Measurements from ENCODE around the gene KIF18B. TPM values are rescaled to one million over a fixed set of nuclear protein-coding genes. Genes with fewer than 3 reads are reported as not detected.

Gene KIF18B
- total RNA-seq, 1 experiment from 2014 or later: 54.3 TPM

DNA sequence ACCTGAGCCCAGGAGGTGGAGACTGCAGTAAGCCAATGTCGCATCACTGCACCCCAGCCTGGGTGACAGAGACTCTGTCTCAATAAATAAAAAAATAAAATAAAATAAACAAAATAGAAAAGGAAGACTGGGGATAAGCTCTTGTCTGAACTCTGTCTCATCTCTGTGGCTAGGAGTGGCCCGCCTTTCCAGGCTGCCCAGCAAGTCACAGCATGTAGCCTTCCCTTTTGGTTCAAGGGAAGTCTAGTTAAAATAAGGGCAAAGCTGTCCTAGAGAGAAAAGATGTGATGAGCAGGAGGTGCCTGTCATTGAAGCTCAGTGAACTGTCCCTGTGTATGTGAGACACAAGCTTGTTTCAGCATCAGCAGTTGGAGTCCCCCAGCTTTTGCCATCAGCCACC is 29.6 kb downstream of the KIF18B start:
- Histone ChIP-seq H3K27ac (ENCODE audit: low read depth, low read length, poor library complexity, severe bottlenecking) (no peak overlapping the region), H3K27me3 (replicated peaks; ENCODE audit: insufficient read depth, low read depth, low read length, poor library complexity) (no peaks in the 10 kb centered on the region), H3K9me3 (ENCODE audit: low read depth, low read length, poor library complexity, severe bottlenecking) (no peaks in the 10 kb centered on the region), H3K36me3 (ENCODE audit: insufficient read depth, low read length, poor library complexity, severe bottlenecking) (no peaks in the 10 kb centered on the region), H3K4me1 (ENCODE audit: insufficient read depth, low read length, poor library complexity, severe bottlenecking) (no peaks in the 10 kb centered on the region), H3K4me3 (ENCODE audit: low read depth, low read length, poor library complexity, severe bottlenecking) (no peak overlapping the region)
- ChIA-PET POLR2A (ENCODE audit: low non-redundant PET) (interaction anchor here (0.6 kb wide), 1 partner anchor 103 kb away, joined by 3 read pairs; no protein-coding TSS in a partner anchor), CTCF (no interaction called here)
- DNase-seq (ENCODE audit: low spot score): no peak
- TF ChIP-seq EZH2 (IDR thresholded peaks at IDR 0.05; ENCODE audit: borderline replicate concordance, low read depth, low read length, poor library complexity, severe bottlenecking): no peak
- TF ChIP-seq, protein P1, sequence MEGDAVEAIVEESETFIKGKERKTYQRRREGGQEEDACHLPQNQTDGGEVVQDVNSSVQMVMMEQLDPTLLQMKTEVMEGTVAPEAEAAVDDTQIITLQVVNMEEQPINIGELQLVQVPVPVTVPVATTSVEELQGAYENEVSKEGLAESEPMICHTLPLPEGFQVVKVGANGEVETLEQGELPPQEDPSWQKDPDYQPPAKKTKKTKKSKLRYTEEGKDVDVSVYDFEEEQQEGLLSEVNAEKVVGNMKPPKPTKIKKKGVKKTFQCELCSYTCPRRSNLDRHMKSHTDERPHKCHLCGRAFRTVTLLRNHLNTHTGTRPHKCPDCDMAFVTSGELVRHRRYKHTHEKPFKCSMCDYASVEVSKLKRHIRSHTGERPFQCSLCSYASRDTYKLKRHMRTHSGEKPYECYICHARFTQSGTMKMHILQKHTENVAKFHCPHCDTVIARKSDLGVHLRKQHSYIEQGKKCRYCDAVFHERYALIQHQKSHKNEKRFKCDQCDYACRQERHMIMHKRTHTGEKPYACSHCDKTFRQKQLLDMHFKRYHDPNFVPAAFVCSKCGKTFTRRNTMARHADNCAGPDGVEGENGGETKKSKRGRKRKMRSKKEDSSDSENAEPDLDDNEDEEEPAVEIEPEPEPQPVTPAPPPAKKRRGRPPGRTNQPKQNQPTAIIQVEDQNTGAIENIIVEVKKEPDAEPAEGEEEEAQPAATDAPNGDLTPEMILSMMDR (conservative IDR thresholded peaks at IDR 0.05; ENCODE audit: low read depth, low read length): no peak
- intact Hi-C loops (cut with micrococcal nuclease; ENCODE audit: unreplicated experiment): no loop called here
- BruUV-seq (replicated peaks): no TSS peak

DNA sequence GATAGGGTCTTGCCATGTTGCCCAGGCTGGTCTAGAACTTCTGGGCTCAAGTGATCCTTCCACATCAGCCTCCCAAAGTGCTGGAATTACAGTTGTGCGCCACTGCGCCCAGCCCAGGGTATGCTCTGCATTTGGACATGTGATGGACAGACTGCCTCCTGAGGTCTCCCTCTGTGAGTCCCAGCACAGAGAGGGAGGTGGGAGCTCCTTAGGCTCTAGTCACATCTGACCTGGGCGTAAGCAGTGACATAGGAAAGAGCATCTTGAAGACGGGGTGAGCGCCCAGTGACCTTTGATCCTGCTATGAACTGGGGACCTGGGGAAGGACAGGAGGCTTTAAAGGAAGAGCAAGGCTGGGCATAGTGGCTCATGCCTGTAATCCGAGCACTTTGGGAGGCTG is 30.1 kb downstream of the KIF18B start:
- BruUV-seq (replicated peaks): no TSS peak
- intact Hi-C loops (cut with micrococcal nuclease; ENCODE audit: unreplicated experiment): no loop called here
- no peak for DNase-seq (ENCODE audit: low spot score)
- H3K27ac ChIP-seq (ENCODE audit: low read depth, low read length, poor library complexity, severe bottlenecking): no peak overlapping the region
- no peaks in the 10 kb centered on the region for H3K9me3 ChIP-seq (ENCODE audit: low read depth, low read length, poor library complexity, severe bottlenecking)
- no peak overlapping the region for H3K4me3 ChIP-seq (ENCODE audit: low read depth, low read length, poor library complexity, severe bottlenecking)
- no peaks in the 10 kb centered on the region for H3K4me1 ChIP-seq (ENCODE audit: insufficient read depth, low read length, poor library complexity, severe bottlenecking)
- TF ChIP-seq, protein P1 (conservative IDR thresholded peaks at IDR 0.05; ENCODE audit: low read depth, low read length): no peak
- no peak for TF ChIP-seq EZH2 (IDR thresholded peaks at IDR 0.05; ENCODE audit: borderline replicate concordance, low read depth, low read length, poor library complexity, severe bottlenecking)
- H3K27me3 ChIP-seq (replicated peaks; ENCODE audit: insufficient read depth, low read depth, low read length, poor library complexity): no peaks in the 10 kb centered on the region
- no peaks in the 10 kb centered on the region for H3K36me3 ChIP-seq (ENCODE audit: insufficient read depth, low read length, poor library complexity, severe bottlenecking)
- ChIA-PET CTCF (no interaction called here), POLR2A (ENCODE audit: low non-redundant PET) (no interaction called here)

DNA sequence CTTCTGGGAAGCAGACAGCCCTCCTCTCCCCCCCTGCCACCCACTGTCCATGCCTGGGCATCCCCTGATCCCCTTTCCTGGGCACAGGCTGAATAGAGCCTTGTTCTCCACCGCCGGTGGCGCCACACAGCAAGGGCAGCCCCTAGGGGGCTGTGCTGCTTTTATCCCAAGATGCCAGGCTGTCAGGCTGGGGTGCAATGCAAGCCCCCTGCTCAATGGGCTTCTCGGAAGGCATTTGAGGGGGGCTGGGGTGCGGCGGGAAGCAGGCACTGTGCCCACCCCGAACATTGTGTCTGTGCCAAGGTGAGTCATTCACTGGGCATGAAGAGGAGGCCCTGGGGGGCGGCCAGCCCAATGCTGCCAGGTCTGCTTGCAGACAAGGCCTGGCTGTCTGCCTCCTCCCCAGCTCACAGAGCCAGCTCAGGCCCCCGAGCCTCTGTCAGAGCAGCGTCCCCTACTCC is 30.8 kb downstream of the KIF18B start:
- no peak for DNase-seq (ENCODE audit: low spot score)
- CTCF ChIA-PET: interaction anchor here (0.6 to 0.7 kb wide), 3 partner anchors 91 to 138 kb away, joined by 4 to 17 read pairs (median 13); no protein-coding TSS in a partner anchor

More for the DNA sequence above, 30.8 kb downstream of the KIF18B start:
- POLR2A ChIA-PET (ENCODE audit: low non-redundant PET): no interaction called here
- Histone ChIP-seq H3K4me1 (ENCODE audit: insufficient read depth, low read length, poor library complexity, severe bottlenecking) (no peaks in the 10 kb centered on the region), H3K27ac (ENCODE audit: low read depth, low read length, poor library complexity, severe bottlenecking) (no peak overlapping the region), H3K9me3 (ENCODE audit: low read depth, low read length, poor library complexity, severe bottlenecking) (no peaks in the 10 kb centered on the region), H3K27me3 (replicated peaks; ENCODE audit: insufficient read depth, low read depth, low read length, poor library complexity) (no peaks in the 10 kb centered on the region), H3K4me3 (ENCODE audit: low read depth, low read length, poor library complexity, severe bottlenecking) (no peak overlapping the region), H3K36me3 (ENCODE audit: insufficient read depth, low read length, poor library complexity, severe bottlenecking) (no peaks in the 10 kb centered on the region)
- TF ChIP-seq EZH2 (IDR thresholded peaks at IDR 0.05; ENCODE audit: borderline replicate concordance, low read depth, low read length, poor library complexity, severe bottlenecking): no peak
- TF ChIP-seq, protein P1 (conservative IDR thresholded peaks at IDR 0.05; ENCODE audit: low read depth, low read length): no peak
- intact Hi-C loops (cut with micrococcal nuclease; ENCODE audit: unreplicated experiment): no loop called here
- no TSS peak for BruUV-seq (replicated peaks)

Measured in A673 (cell line).